ENCODE results near the gene ECHDC3.

Gene ECHDC3

DNA sequence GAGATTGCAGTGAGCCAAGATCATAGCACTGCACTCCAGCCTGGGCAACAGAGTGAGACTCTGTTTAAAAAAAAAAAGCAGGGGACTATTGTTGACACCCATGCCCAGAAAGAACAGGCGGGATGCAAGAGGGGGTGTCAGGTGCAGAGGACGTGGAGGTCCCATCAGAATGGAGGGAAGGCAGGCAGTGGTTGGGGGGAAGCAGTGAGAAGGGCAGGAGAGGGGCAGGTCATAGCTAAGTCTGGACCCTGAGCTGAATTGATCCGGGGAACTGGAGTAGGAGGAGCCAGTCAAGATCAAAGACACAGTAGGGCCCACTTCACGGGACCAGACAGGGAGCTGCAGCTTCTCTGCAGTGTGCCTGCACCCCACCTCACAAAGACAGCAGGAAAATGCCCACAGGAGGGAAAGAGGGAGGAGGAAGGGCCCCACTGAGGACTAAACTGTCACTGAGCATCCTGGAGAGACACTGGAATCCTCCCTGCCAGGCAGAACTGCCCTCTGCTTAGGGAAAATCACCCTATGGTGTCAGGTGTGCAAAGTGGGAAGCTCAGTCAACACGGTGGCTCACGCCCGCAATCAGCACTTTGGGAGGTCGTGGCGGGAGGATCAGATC lies 27.3 kb upstream of the ECHDC3 start:
- no peaks in the 10 kb centered on the region for H3K79me2 ChIP-seq (ENCODE audit: insufficient read depth, low read depth)
- H4K20me1 ChIP-seq (ENCODE audit: insufficient read depth), result no peaks in the 10 kb centered on the region; the same call in 1 of the 2 replicates
- H3K27ac ChIP-seq, result no peak overlapping the region
- TF ChIP-seq CTCF (conservative IDR thresholded peaks at IDR 0.05; ENCODE audit: low read depth, low read length), result no peak
- peaks cover 34% of the 10 kb centered on the region for H3K4me1 ChIP-seq (ENCODE audit: low read depth, poor library complexity, severe bottlenecking)
- H3K9ac ChIP-seq, result no peak overlapping the region
- no peak overlapping the region for H2AFZ ChIP-seq (ENCODE audit: low read depth)
- H3K36me3 ChIP-seq (ENCODE audit: insufficient read depth), result no peaks in the 10 kb centered on the region
- peaks cover 88% of the 10 kb centered on the region for H3K27me3 ChIP-seq (ENCODE audit: insufficient read depth, low read depth)
- H3K4me2 ChIP-seq, result no peak overlapping the region
- no peak overlapping the region for H3K4me3 ChIP-seq (IDR thresholded peaks at IDR 0.05; ENCODE audit: insufficient read depth, low read depth, low read length)

DNA sequence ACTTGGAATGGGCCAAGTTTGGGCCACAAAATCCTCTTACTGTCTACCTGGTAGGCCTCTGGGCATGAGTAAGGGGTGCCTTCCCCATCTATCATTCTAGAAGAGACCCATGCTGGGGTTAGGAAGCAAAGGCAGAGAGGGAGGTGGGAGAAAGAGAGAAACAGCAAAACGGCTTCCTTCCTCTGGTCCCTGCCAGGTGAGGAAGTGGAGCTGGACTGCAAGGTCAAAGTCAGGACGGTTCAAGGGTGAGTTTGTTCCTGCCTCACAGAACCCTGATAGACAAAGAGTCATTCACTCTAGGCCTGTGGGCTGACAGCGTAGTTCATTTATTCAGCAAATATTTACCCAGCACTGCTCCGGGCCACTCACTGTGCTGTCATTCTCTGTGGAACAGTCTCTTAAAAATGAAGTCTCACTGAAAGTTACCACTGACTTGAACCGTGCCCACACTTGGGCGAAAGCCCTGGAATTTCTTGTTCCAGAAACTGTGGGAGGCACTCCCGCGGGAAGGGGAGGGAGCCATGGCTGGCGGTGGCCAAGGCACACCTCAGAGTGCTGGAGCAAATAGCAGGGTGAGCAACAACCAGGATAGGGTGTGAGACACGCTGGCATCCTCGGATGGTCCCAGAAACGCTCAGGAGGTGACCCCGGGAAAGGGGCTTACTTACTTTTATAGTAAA lies 26.2 kb upstream of the ECHDC3 start:
- Histone ChIP-seq H3K9ac (no peak overlapping the region), H3K27ac (no peak overlapping the region), H3K36me3 (ENCODE audit: insufficient read depth) (no peaks in the 10 kb centered on the region), H4K20me1 (ENCODE audit: insufficient read depth) (no peaks in the 10 kb centered on the region; the same call in 1 of the 2 replicates), H3K4me3 (IDR thresholded peaks at IDR 0.05; ENCODE audit: insufficient read depth, low read depth, low read length) (no peak overlapping the region), H3K4me1 (ENCODE audit: low read depth, poor library complexity, severe bottlenecking) (peaks cover 23% of the 10 kb centered on the region), H2AFZ (ENCODE audit: low read depth) (no peak overlapping the region), H3K27me3 (ENCODE audit: insufficient read depth, low read depth) (peaks cover 92% of the 10 kb centered on the region), H3K79me2 (ENCODE audit: insufficient read depth, low read depth) (no peaks in the 10 kb centered on the region), H3K4me2 (no peak overlapping the region)
- no peak for TF ChIP-seq CTCF (conservative IDR thresholded peaks at IDR 0.05; ENCODE audit: low read depth, low read length)

- H3K4me2 ChIP-seq, result no peak overlapping the region
- no peaks in the 10 kb centered on the region for H3K79me2 ChIP-seq (ENCODE audit: insufficient read depth, low read depth)
- H3K4me3 ChIP-seq (IDR thresholded peaks at IDR 0.05; ENCODE audit: insufficient read depth, low read depth, low read length), result no peak overlapping the region
- no peaks in the 10 kb centered on the region; the same call in 1 of the 2 replicates for H4K20me1 ChIP-seq (ENCODE audit: insufficient read depth)
- H2AFZ ChIP-seq (ENCODE audit: low read depth), result no peak overlapping the region
- TF ChIP-seq CTCF (conservative IDR thresholded peaks at IDR 0.05; ENCODE audit: low read depth, low read length), result no peak
- H3K4me1 ChIP-seq (ENCODE audit: low read depth, poor library complexity, severe bottlenecking), result peaks cover 19% of the 10 kb centered on the region
- no peak overlapping the region for H3K27ac ChIP-seq
- peaks cover 90% of the 10 kb centered on the region for H3K27me3 ChIP-seq (ENCODE audit: insufficient read depth, low read depth)
- H3K9ac ChIP-seq, result no peak overlapping the region
- no peaks in the 10 kb centered on the region for H3K36me3 ChIP-seq (ENCODE audit: insufficient read depth)
Measured at GRCh38 chr10:11716686-11717085, 25.5 kb upstream of the ECHDC3 start.

DNA sequence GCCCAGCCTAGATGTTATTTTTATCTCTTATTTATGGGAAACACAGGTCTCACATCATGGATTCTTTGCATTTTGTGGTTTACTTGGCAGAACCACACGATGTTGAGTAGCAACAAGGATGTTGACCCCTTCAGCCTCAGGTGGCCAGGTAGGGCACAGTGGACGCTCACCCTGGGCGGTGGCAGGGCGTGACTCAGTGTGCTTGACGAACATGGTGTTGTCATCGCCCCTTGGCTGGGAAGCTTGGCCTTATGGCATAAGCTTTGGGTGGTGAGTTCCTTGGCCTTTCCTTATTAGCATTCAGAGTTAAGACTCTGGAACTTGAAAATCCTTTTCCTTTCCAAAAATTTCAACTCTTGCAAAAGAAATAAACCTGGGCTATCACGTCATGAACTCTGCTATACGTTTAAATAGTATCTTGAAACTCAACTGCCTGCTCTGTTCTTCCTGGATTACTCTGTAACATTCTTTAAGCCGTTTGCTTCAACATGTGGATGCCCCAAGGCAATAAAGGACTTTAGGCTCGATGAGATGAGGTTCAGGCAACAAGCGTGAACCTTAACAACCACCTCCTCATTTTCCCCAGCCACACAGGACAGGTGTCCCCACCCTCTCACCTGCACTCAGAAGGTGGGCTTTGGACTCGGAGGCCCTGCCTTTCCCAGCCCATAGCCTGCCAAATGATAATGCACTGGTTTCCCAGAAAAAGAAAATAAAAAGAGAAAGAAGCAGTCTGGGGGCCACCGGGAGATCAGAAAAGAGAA lies 22.5 kb upstream of the ECHDC3 start:
- no peak overlapping the region for H3K4me2 ChIP-seq
- H2AFZ ChIP-seq (ENCODE audit: low read depth), result no peak overlapping the region
- no peak overlapping the region for H3K27ac ChIP-seq
- TF ChIP-seq CTCF (conservative IDR thresholded peaks at IDR 0.05; ENCODE audit: low read depth, low read length), result no peak
- H3K79me2 ChIP-seq (ENCODE audit: insufficient read depth, low read depth), result no peaks in the 10 kb centered on the region
- peaks cover 19% of the 10 kb centered on the region for H3K4me1 ChIP-seq (ENCODE audit: low read depth, poor library complexity, severe bottlenecking)
- no peak overlapping the region for H3K4me3 ChIP-seq (IDR thresholded peaks at IDR 0.05; ENCODE audit: insufficient read depth, low read depth, low read length)
- H3K27me3 ChIP-seq (ENCODE audit: insufficient read depth, low read depth), result peaks cover 87% of the 10 kb centered on the region
- no peak overlapping the region for H3K9ac ChIP-seq
- no peaks in the 10 kb centered on the region; the same call in 1 of the 2 replicates for H4K20me1 ChIP-seq (ENCODE audit: insufficient read depth)
- H3K36me3 ChIP-seq (ENCODE audit: insufficient read depth), result no peaks in the 10 kb centered on the region
